ENCODE data around the gene SEPTIN3.

GRCh38 chr22:41935509-41935908 is 33.7 kb upstream of the SEPTIN3 start:
- TF ChIP-seq CTCF (conservative IDR thresholded peaks at IDR 0.05; ENCODE audit: low read length) (no peak), EZH2phosphoT487 (IDR thresholded peaks at IDR 0.05; ENCODE audit: borderline replicate concordance) (no peak)
